ENCODE measurements around the gene FBLN1. TPM values are rescaled to one million over a fixed set of nuclear protein-coding genes. Genes with fewer than 3 reads are reported as not detected.

Gene FBLN1
- total RNA-seq, 5 donors from 2014 or later (not counting 1 experiment from before 2014, with no cell fraction given) = 0.96 to 1.5 (median 1.0) TPM; not detected in 2

DNA sequence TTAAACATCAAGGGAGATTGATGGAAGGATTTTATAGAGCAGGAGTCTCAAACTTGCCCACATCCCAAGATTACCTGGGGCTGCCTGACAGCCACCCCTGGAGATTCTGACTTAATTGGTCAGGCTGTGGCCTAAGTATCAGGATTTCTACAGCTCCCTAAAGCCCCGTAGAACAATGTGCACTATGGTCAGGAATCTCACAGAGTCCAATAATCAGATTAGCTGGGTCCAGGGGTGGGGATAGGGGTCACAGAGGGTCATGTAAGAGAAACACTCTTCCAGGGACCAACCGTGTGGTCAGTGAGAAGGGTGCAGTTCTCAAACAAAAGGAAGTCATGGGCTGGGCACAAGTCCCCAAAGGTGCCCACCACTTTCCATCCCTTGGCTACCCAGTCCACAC, 20.5 kb upstream of the FBLN1 start:
- Mint-ChIP-seq H3K4me3 (no peak overlapping the region), H3K36me3 (no peaks in the 10 kb centered on the region), H3K4me1 (no peaks in the 10 kb centered on the region), H3K27me3 (peaks cover 19% of the 10 kb centered on the region in 2 donors), H3K27ac (no peak overlapping the region), H3K9me3 (peaks cover 0 to 3% (median 0%) of the 10 kb centered on the region in 3 donors)
- Histone ChIP-seq H3K9me3 (no peaks in the 10 kb centered on the region), H3K4me1 (ENCODE audit: control insufficient read depth in 1 of 2, extremely low read depth in 1 of 2, insufficient read depth in 2 of 2, low read length in 2 of 2) (no peaks in the 10 kb centered on the region), H3K27ac (ENCODE audit: low read length) (no peak overlapping the region), H3K36me3 (ENCODE audit: control insufficient read depth in 2 of 2, extremely low read depth in 1 of 2, insufficient read depth in 1 of 2, low read length in 1 of 2) (no peaks in the 10 kb centered on the region), H3K27me3 (replicated peaks in 1 of 2; ENCODE audit: control insufficient read depth in 2 of 2, extremely low read depth in 1 of 2, insufficient read depth in 2 of 2, low read length in 1 of 2) (peaks cover 0 to 17% of the 10 kb centered on the region in 2 experiments), H3K4me3 (ENCODE audit: control insufficient read depth in 1 of 2, extremely low read depth in 1 of 2, low read length in 1 of 2) (no peak overlapping the region)
- DNase-seq = no peak
- POLR2A ChIA-PET = no interaction called here
- WGBS (ENCODE audit: insufficient coverage) = 72% methylated on average over 2 of the region's 2 CpGs
- CTCF ChIA-PET = no interaction called here
- no peak for ATAC-seq (replicated peaks in 1 of 4)

DNA sequence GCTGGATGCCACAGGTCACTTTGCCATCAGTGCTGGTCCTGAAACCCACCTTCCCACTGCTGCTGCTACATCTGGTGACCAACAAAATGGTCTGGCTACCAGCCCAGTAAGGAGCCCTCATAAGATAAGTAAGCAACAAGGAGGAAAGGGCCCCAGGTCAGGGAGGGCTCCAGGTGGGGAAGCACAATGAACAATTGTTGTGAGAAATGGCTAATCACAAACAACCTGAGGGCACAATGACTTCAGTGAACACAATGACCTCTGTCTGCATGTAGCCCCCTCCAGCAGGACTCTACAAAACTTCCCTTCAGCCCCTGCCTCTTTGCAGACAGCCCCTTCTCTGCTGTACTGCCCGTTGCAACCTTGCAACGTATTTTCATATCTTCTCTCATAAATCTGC, 19.4 kb upstream of the FBLN1 start:
- POLR2A ChIA-PET = no interaction called here
- H3K27me3 Mint-ChIP-seq = peaks cover 13 to 16% of the 10 kb centered on the region in 2 donors

DNA sequence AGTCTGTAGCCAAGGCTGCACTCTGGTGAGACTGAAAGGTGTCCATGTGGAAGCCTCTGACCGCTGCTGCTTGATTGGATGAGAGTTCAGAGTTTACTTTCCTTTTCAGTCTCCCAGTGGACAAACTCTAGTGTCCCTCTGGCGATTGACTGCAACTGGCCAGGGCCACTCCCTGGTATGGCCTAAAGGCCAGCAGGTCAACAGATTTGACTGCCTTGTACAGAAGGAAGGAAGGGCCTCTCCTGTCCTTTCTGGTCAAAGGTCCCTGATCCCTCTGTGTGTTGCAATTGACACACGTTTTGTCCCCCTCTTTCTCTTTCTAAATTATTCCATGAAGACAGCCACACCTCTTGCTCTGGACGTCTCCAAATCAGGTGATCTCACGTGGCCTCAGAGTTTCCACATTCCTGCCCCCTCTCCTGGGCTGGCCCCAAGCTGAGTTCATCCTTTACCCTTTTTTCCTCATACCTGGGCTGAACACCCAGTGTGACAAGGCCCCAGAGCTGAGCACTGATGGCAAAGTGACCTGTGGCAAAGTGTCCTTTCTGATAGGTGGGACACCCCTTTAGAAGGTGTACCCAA, 18.7 kb upstream of the FBLN1 start:
- CTCF ChIA-PET = no interaction called here
- Mint-ChIP-seq H3K27me3 (peaks cover 13 to 16% of the 10 kb centered on the region in 2 donors), H3K36me3 (no peaks in the 10 kb centered on the region), H3K4me3 (no peak overlapping the region), H3K9me3 (peaks cover 0 to 3% (median 0%) of the 10 kb centered on the region in 3 donors), H3K27ac (no peak overlapping the region), H3K4me1 (no peaks in the 10 kb centered on the region)
- Histone ChIP-seq H3K9me3 (no peaks in the 10 kb centered on the region), H3K27ac (ENCODE audit: low read length) (no peak overlapping the region), H3K36me3 (ENCODE audit: control insufficient read depth in 2 of 2, extremely low read depth in 1 of 2, insufficient read depth in 1 of 2, low read length in 1 of 2) (no peaks in the 10 kb centered on the region), H3K4me3 (ENCODE audit: control insufficient read depth in 1 of 2, extremely low read depth in 1 of 2, low read length in 1 of 2) (no peak overlapping the region), H3K27me3 (replicated peaks in 1 of 2; ENCODE audit: control insufficient read depth in 2 of 2, extremely low read depth in 1 of 2, insufficient read depth in 2 of 2, low read length in 1 of 2) (peaks cover 0 to 13% of the 10 kb centered on the region in 2 experiments), H3K4me1 (ENCODE audit: control insufficient read depth in 1 of 2, extremely low read depth in 1 of 2, insufficient read depth in 2 of 2, low read length in 2 of 2) (no peaks in the 10 kb centered on the region)
- ATAC-seq (replicated peaks in 1 of 4) (no peak), DNase-seq (no peak)
- 56% methylated on average over 4 of the region's 5 CpGs for WGBS (ENCODE audit: insufficient coverage)
- POLR2A ChIA-PET = no interaction called here

More for the DNA sequence above, 19.4 kb upstream of the FBLN1 start:
- Histone ChIP-seq H3K27me3 (replicated peaks in 1 of 2; ENCODE audit: control insufficient read depth in 2 of 2, extremely low read depth in 1 of 2, insufficient read depth in 2 of 2, low read length in 1 of 2) (peaks cover 0 to 13% of the 10 kb centered on the region in 2 experiments), H3K9me3 (no peaks in the 10 kb centered on the region), H3K4me3 (ENCODE audit: control insufficient read depth in 1 of 2, extremely low read depth in 1 of 2, low read length in 1 of 2) (no peak overlapping the region), H3K4me1 (ENCODE audit: control insufficient read depth in 1 of 2, extremely low read depth in 1 of 2, insufficient read depth in 2 of 2, low read length in 2 of 2) (no peaks in the 10 kb centered on the region), H3K36me3 (ENCODE audit: control insufficient read depth in 2 of 2, extremely low read depth in 1 of 2, insufficient read depth in 1 of 2, low read length in 1 of 2) (no peaks in the 10 kb centered on the region), H3K27ac (ENCODE audit: low read length) (no peak overlapping the region)
- Mint-ChIP-seq H3K9me3 (peaks cover 0 to 3% (median 0%) of the 10 kb centered on the region in 3 donors), H3K4me1 (no peaks in the 10 kb centered on the region), H3K27ac (no peak overlapping the region), H3K4me3 (no peak overlapping the region), H3K36me3 (no peaks in the 10 kb centered on the region)
- DNase-seq (no peak), ATAC-seq (replicated peaks in 1 of 4) (no peak)
- WGBS (ENCODE audit: insufficient coverage) = no CpG with 5 or more reads among the region's 2 CpGs
- CTCF ChIA-PET = no interaction called here

DNA sequence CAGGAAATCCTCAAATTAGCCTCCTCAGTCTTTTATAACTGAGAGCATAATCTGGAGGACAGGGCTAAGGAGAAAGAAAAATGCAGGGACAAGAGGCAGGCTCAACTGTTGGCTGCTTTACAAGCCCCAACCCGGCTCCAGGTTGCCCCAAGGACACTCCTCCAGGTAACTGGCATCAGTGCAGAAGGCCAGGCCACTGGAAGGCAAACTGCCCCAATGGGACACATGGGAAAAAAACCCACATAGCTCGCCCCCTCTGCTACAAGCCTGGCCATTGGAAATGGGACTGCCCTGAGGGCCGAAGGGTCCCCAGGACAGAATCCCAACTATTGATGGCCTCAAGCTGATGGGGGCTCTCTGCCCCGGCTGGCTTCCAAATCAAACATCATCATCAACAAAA, 17.9 kb upstream of the FBLN1 start:
- H3K9me3 ChIP-seq = no peaks in the 10 kb centered on the region
- no peak for ATAC-seq (replicated peaks in 1 of 4)
- H3K9me3 Mint-ChIP-seq = peaks cover 0 to 3% (median 0%) of the 10 kb centered on the region in 3 donors
- H3K4me1 ChIP-seq (ENCODE audit: control insufficient read depth in 1 of 2, extremely low read depth in 1 of 2, insufficient read depth in 2 of 2, low read length in 2 of 2) = no peaks in the 10 kb centered on the region
- no peaks in the 10 kb centered on the region for H3K36me3 Mint-ChIP-seq
- H3K27me3 Mint-ChIP-seq = peaks cover 13 to 16% of the 10 kb centered on the region in 2 donors
- H3K27ac ChIP-seq (ENCODE audit: low read length) = no peak overlapping the region
- ChIA-PET POLR2A (no interaction called here), CTCF (no interaction called here)
- peaks cover 0 to 12% of the 10 kb centered on the region in 2 experiments for H3K27me3 ChIP-seq (replicated peaks in 1 of 2; ENCODE audit: control insufficient read depth in 2 of 2, extremely low read depth in 1 of 2, insufficient read depth in 2 of 2, low read length in 1 of 2)
- H3K27ac Mint-ChIP-seq = no peak overlapping the region
- no peak overlapping the region for H3K4me3 Mint-ChIP-seq
- 70% methylated on average over 4 of the region's 4 CpGs for WGBS (ENCODE audit: insufficient coverage)
- no peak overlapping the region for H3K4me3 ChIP-seq (ENCODE audit: control insufficient read depth in 1 of 2, extremely low read depth in 1 of 2, low read length in 1 of 2)
- DNase-seq = no peak
- H3K36me3 ChIP-seq (ENCODE audit: control insufficient read depth in 2 of 2, extremely low read depth in 1 of 2, insufficient read depth in 1 of 2, low read length in 1 of 2) = no peaks in the 10 kb centered on the region
- no peaks in the 10 kb centered on the region for H3K4me1 Mint-ChIP-seq

DNA sequence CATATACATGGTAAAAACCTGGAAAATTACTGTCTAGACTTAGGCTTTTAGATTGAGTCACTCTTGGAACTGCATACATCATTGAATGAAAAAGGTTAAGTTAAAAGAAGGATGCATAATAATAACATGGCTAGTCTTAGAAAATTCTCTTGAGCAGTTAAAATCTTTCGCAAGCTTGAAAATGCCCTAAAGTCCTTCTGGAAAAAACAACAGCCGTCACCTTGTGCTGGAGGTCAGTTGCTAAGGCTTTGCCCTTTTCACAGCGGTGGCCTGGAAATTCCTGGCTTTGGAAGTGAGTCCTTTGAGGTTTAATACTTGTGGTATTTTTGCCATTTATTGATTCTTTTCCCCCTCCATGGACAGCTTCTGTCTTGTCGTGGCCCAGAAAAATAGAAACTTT, 17.4 kb upstream of the FBLN1 start:
- no peaks in the 10 kb centered on the region for H3K36me3 Mint-ChIP-seq
- no peaks in the 10 kb centered on the region for H3K36me3 ChIP-seq (ENCODE audit: control insufficient read depth in 2 of 2, extremely low read depth in 1 of 2, insufficient read depth in 1 of 2, low read length in 1 of 2)
- no peak overlapping the region for H3K27ac ChIP-seq (ENCODE audit: low read length)
- H3K27me3 ChIP-seq (replicated peaks in 1 of 2; ENCODE audit: control insufficient read depth in 2 of 2, extremely low read depth in 1 of 2, insufficient read depth in 2 of 2, low read length in 1 of 2) = peaks cover 0 to 11% of the 10 kb centered on the region in 2 experiments
- H3K9me3 Mint-ChIP-seq = peaks cover 0 to 3% (median 0%) of the 10 kb centered on the region in 3 donors
- DNase-seq (no peak), ATAC-seq (replicated peaks in 1 of 4) (no peak)
- no peak overlapping the region for H3K27ac Mint-ChIP-seq
- 100% methylated on average over 1 of the region's 4 CpGs for WGBS (ENCODE audit: insufficient coverage)
- H3K27me3 Mint-ChIP-seq = peaks cover 13 to 16% of the 10 kb centered on the region in 2 donors
- H3K4me1 ChIP-seq (ENCODE audit: control insufficient read depth in 1 of 2, extremely low read depth in 1 of 2, insufficient read depth in 2 of 2, low read length in 2 of 2) = no peaks in the 10 kb centered on the region
- no peak overlapping the region for H3K4me3 Mint-ChIP-seq
- no peaks in the 10 kb centered on the region for H3K4me1 Mint-ChIP-seq
- no peak overlapping the region for H3K4me3 ChIP-seq (ENCODE audit: control insufficient read depth in 1 of 2, extremely low read depth in 1 of 2, low read length in 1 of 2)
- no peaks in the 10 kb centered on the region for H3K9me3 ChIP-seq
- CTCF ChIA-PET = no interaction called here
- POLR2A ChIA-PET = no interaction called here

DNA sequence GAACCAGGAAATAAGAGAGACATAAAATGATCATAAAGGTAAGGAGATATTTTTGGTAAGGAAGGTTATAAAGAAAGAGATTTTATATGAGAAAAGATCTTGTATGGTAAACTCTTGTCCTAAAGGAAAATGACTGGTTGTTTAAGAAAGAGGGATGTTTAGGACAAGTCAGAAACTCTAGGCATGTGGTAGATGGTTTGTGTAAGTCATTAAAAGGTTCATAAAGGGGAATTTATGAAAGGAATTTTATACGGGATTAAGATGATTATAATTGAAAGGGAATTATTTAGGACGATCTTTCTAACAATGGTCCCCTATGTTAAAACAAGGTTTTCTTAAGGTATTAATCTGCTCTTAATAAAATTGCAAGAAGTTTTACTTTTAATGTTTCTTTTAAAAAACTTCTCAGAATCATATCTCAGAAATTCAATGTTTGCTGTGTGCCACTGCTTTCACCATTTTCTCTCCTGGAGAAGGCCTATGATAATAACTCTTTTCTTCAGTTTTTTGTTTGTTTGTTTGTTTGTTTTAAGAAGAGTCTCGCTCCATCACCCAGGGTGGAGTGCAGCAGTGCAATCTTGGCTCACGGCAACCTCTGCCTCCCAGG, 13.8 kb upstream of the FBLN1 start:
- no peaks in the 10 kb centered on the region for H3K4me1 ChIP-seq (ENCODE audit: control insufficient read depth in 1 of 2, extremely low read depth in 1 of 2, insufficient read depth in 2 of 2, low read length in 2 of 2)
- no peaks in the 10 kb centered on the region for H3K9me3 ChIP-seq
- no peak overlapping the region for H3K4me3 Mint-ChIP-seq
- no peaks in the 10 kb centered on the region for H3K36me3 ChIP-seq (ENCODE audit: control insufficient read depth in 2 of 2, extremely low read depth in 1 of 2, insufficient read depth in 1 of 2, low read length in 1 of 2)
- no peaks in the 10 kb centered on the region for H3K36me3 Mint-ChIP-seq
- no peaks in the 10 kb centered on the region for H3K4me1 Mint-ChIP-seq
- DNase-seq (no peak), ATAC-seq (replicated peaks in 1 of 4) (no peak)
- no peak overlapping the region for H3K27ac ChIP-seq (ENCODE audit: low read length)
- ChIA-PET POLR2A (no interaction called here), CTCF (no interaction called here)
- 100% methylated on average over 1 of the region's 4 CpGs for WGBS (ENCODE audit: insufficient coverage)
- H3K27ac Mint-ChIP-seq = no peak overlapping the region
- H3K4me3 ChIP-seq (ENCODE audit: control insufficient read depth in 1 of 2, extremely low read depth in 1 of 2, low read length in 1 of 2) = no peak overlapping the region
- H3K27me3 ChIP-seq (replicated peaks in 1 of 2; ENCODE audit: control insufficient read depth in 2 of 2, extremely low read depth in 1 of 2, insufficient read depth in 2 of 2, low read length in 1 of 2) = peaks cover 0 to 8% of the 10 kb centered on the region in 2 experiments
- no peaks in the 10 kb centered on the region for H3K9me3 Mint-ChIP-seq
- peaks cover 28 to 31% of the 10 kb centered on the region in 2 donors for H3K27me3 Mint-ChIP-seq

Data from T-cell (primary cell).